ENCODE results near the gene E2F4. TPM values are rescaled to one million over a fixed set of nuclear protein-coding genes. Genes with fewer than 3 reads are reported as not detected.

The E2F4 gene
- total and polyA plus RNA-seq, 8 donors, result 14.8 to 61.3 (median 22.8) TPM

- peak in 4 of 6 donors; percentile 38 to 65 (median 52) for DNase-seq
- intact Hi-C loops (cut with DNase I), result no loop called here
- no peak for FAIRE-seq
- Histone ChIP-seq H3K27me3 (no peaks in the 10 kb centered on the region), H3K9me3 (no peaks in the 10 kb centered on the region), H3K4me1 (peaks cover 0 to 30% (median 11%) of the 10 kb centered on the region in 3 donors), H3K36me3 (no peaks in the 10 kb centered on the region), H3K27ac (peak overlapping the region in 3 of 4 donors; percentile 16 to 82 (median 70)), H3K4me3 (peak overlapping the region in 1 of 4 donors; percentile 1)
- TF ChIP-seq CTCF (IDR thresholded peaks at IDR 0.05), result no peak
- ATAC-seq, result no peak
- 55 to 76% methylated on average over 5 of the region's 5 CpGs for WGBS, 2 donors
These were observed 52.6 kb downstream of the E2F4 start for GRCh38 chr16:67244387-67245185.

GRCh38 chr16:67245186-67245585, 53.2 kb downstream of the E2F4 start:
- peak overlapping the region in 1 of 4 donors; percentile 97 for H3K4me3 ChIP-seq
- intact Hi-C loops (cut with DNase I), result no loop called here
- no peaks in the 10 kb centered on the region for H3K9me3 ChIP-seq
- H3K27ac ChIP-seq, result peak overlapping the region in 2 of 4 donors; percentile 82 to 90
- peak in 1 of 6 donors; percentile 17 for DNase-seq
- TF ChIP-seq CTCF (IDR thresholded peaks at IDR 0.05), result no peak
- 82 to 88% methylated on average over 4 of the region's 4 CpGs for WGBS, 2 donors
- ATAC-seq, result no peak
- no peaks in the 10 kb centered on the region for H3K27me3 ChIP-seq
- FAIRE-seq, result no peak
- peaks cover 0 to 30% (median 11%) of the 10 kb centered on the region in 3 donors for H3K4me1 ChIP-seq
- H3K36me3 ChIP-seq, result no peaks in the 10 kb centered on the region

GRCh38 chr16:67245674-67246080, 53.7 kb downstream of the E2F4 start:
- WGBS, 2 donors, result 13 to 14% methylated on average over 8 of the region's 8 CpGs
- no peak for ATAC-seq
- DNase-seq, result no peak

GRCh38 chr16:67246081-67246755, 54.3 kb downstream of the E2F4 start:
- Histone ChIP-seq H3K9me3 (no peaks in the 10 kb centered on the region), H3K27ac (peak overlapping the region; percentile 82 to 90 (median 86)), H3K4me1 (peaks cover 0 to 22% (median 8%) of the 10 kb centered on the region in 3 donors), H3K36me3 (no peaks in the 10 kb centered on the region), H3K27me3 (no peaks in the 10 kb centered on the region), H3K4me3 (peak overlapping the region; percentile 47 to 97 (median 69))
- ATAC-seq, result peak; percentile 27 to 52 (median 44)
- intact Hi-C loops (cut with DNase I), result no loop called here
- FAIRE-seq, result no peak
- TF ChIP-seq CTCF (IDR thresholded peaks at IDR 0.05), result no peak
- WGBS, 2 donors, result 1% methylated on average over 35 to 48 of the region's 48 CpGs
- DNase-seq, result peak; percentile 73 to 85 (median 78)

More at GRCh38 chr16:67245674-67246080, 53.7 kb downstream of the E2F4 start:
- Histone ChIP-seq H3K9me3 (no peaks in the 10 kb centered on the region), H3K4me3 (peak overlapping the region; percentile 47 to 97 (median 69)), H3K4me1 (peaks cover 0 to 27% (median 11%) of the 10 kb centered on the region in 3 donors), H3K27me3 (no peaks in the 10 kb centered on the region), H3K27ac (peak overlapping the region; percentile 82 to 90 (median 86)), H3K36me3 (no peaks in the 10 kb centered on the region)
- intact Hi-C loops (cut with DNase I), result no loop called here
- no peak for FAIRE-seq
- TF ChIP-seq CTCF (IDR thresholded peaks at IDR 0.05), result no peak

All from pancreas (tissue), 10 donors.